ENCODE results near the gene PEAK3. TPM values are rescaled to one million over a fixed set of nuclear protein-coding genes. Genes with fewer than 3 reads are reported as not detected.

PEAK3 gene
- total RNA-seq, 1 donor from 2014 or later: not detected

DNA sequence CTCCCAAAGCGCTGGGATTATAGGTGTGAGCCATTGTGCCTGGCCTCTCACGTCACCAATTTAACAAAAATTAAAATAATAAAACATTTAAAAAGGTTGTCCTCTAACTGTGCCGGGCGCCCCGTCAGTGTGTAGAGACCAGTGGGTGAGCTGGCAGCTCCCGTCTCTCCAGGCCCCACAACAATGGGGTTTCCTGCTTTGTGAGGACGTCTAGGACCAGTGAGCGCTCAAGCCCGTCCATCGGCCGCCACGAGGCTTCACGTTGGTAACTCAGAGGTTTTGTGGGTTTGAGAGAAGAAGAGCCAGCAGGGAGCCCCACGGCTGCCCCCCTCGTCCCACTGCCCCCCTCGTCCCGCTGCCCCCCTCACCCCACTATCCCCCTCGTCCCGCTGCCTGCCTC lies 41.7 kb upstream of the PEAK3 start:
- no peak for FAIRE-seq
- H3K27me3 ChIP-seq (ENCODE audit: control insufficient read depth, insufficient read depth, low read length): no peaks in the 10 kb centered on the region
- peaks cover 15% of the 10 kb centered on the region for H3K36me3 ChIP-seq (ENCODE audit: control insufficient read depth, insufficient read depth, low read length)

GRCh38 chr19:2321565-2322283 lies 39.7 kb upstream of the PEAK3 start:
- no peak for TF ChIP-seq CTCF (IDR thresholded peaks at IDR 0.05; ENCODE audit: insufficient read depth, low read length, severe bottlenecking)
- Histone ChIP-seq H3K27me3 (ENCODE audit: control insufficient read depth, insufficient read depth, low read length) (peaks cover 1% of the 10 kb centered on the region), H3K4me3 (ENCODE audit: low read depth, low read length) (no peak overlapping the region), H3K36me3 (ENCODE audit: control insufficient read depth, insufficient read depth, low read length) (peaks cover 14% of the 10 kb centered on the region)
- no peak for DNase-seq (ENCODE audit: low read depth)
- FAIRE-seq: no peak

More for the DNA sequence above, 41.7 kb upstream of the PEAK3 start:
- no peak overlapping the region for H3K4me3 ChIP-seq (ENCODE audit: low read depth, low read length)
- no peak for DNase-seq (ENCODE audit: low read depth)
- no peak for TF ChIP-seq CTCF (IDR thresholded peaks at IDR 0.05; ENCODE audit: insufficient read depth, low read length, severe bottlenecking)

GRCh38 chr19:2320939-2321338 lies 39.0 kb upstream of the PEAK3 start:
- no peak for FAIRE-seq
- H3K4me3 ChIP-seq (ENCODE audit: low read depth, low read length): no peak overlapping the region
- TF ChIP-seq CTCF (IDR thresholded peaks at IDR 0.05; ENCODE audit: insufficient read depth, low read length, severe bottlenecking): no peak
- peaks cover 12% of the 10 kb centered on the region for H3K36me3 ChIP-seq (ENCODE audit: control insufficient read depth, insufficient read depth, low read length)
- peaks cover 1% of the 10 kb centered on the region for H3K27me3 ChIP-seq (ENCODE audit: control insufficient read depth, insufficient read depth, low read length)
- DNase-seq (ENCODE audit: low read depth): no peak

DNA sequence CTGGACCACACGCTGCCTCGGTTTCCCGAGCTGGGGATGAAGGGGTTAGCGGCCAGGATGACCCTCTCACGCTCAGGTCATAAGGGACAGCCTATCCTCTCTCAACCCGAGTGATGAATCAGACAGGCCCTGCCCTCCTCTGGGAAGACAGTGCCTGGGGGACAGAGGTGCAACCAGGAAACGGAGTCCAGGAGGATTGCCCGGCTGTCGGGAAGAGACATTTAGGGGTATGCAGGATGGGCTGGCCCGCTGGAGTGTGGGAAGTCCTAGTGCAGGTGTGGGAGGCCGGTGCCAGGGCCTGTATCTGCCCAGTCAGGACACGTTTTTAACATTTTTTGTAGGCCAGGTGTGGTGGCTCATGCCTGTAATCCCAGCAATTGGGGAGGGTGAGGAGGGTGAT lies 38.1 kb upstream of the PEAK3 start:
- Histone ChIP-seq H3K36me3 (ENCODE audit: control insufficient read depth, insufficient read depth, low read length) (peaks cover 11% of the 10 kb centered on the region), H3K4me3 (ENCODE audit: low read depth, low read length) (no peak overlapping the region), H3K27me3 (ENCODE audit: control insufficient read depth, insufficient read depth, low read length) (peaks cover 1% of the 10 kb centered on the region)
- FAIRE-seq (no peak), DNase-seq (ENCODE audit: low read depth) (peak; percentile 48)
- TF ChIP-seq CTCF (IDR thresholded peaks at IDR 0.05; ENCODE audit: insufficient read depth, low read length, severe bottlenecking): no peak

GRCh38 chr19:2319551-2319950 lies 37.6 kb upstream of the PEAK3 start:
- Histone ChIP-seq H3K4me3 (ENCODE audit: low read depth, low read length) (no peak overlapping the region), H3K36me3 (ENCODE audit: control insufficient read depth, insufficient read depth, low read length) (peaks cover 7% of the 10 kb centered on the region), H3K27me3 (ENCODE audit: control insufficient read depth, insufficient read depth, low read length) (peaks cover 1% of the 10 kb centered on the region)
- TF ChIP-seq CTCF (IDR thresholded peaks at IDR 0.05; ENCODE audit: insufficient read depth, low read length, severe bottlenecking): no peak
- DNase-seq (ENCODE audit: low read depth): no peak
- no peak for FAIRE-seq

- Histone ChIP-seq H3K36me3 (ENCODE audit: control insufficient read depth, insufficient read depth, low read length) (peaks cover 4% of the 10 kb centered on the region), H3K4me3 (ENCODE audit: low read depth, low read length) (no peak overlapping the region), H3K27me3 (ENCODE audit: control insufficient read depth, insufficient read depth, low read length) (peaks cover 1% of the 10 kb centered on the region)
- no peak for TF ChIP-seq CTCF (IDR thresholded peaks at IDR 0.05; ENCODE audit: insufficient read depth, low read length, severe bottlenecking)
- FAIRE-seq (no peak), DNase-seq (ENCODE audit: low read depth) (no peak)
Measured at GRCh38 chr19:2318923-2319322, 36.9 kb upstream of the PEAK3 start.

Data from bronchial epithelial cell (primary cell).